HEK293 (cell line): ENCODE data around the gene RHPN2.

Source experiments
- IKZF3 ChIP-seq: fragments of 450-650 bp; IDR thresholded peaks from 2 replicates; pipeline ENCODE4 v1.5.0; 2018; ENCODE audit warnings: missing biosample characterization, mild to moderate bottlenecking, missing genetic modification characterization, moderate library complexity
- MYNN ChIP-seq: fragments of 450-650 bp; formaldehyde crosslinking; IDR thresholded peaks from 2 replicates; pipeline ENCODE4 v1.5.1; 2016; ENCODE audit warnings: missing biosample characterization, missing genetic modification characterization, borderline replicate concordance
- ZNF155 ChIP-seq: fragments of 450-650 bp; formaldehyde crosslinking; IDR thresholded peaks from 2 replicates; pipeline ENCODE4 v1.5.1; 2016; ENCODE audit warnings: missing biosample characterization, missing genetic modification characterization
- ZNF157 ChIP-seq: fragments of 450-650 bp; formaldehyde crosslinking; IDR thresholded peaks from 2 replicates; pipeline ENCODE4 v1.5.1; 2016; ENCODE audit warnings: missing biosample characterization, missing genetic modification characterization
- ZNF16 ChIP-seq: fragments of 450-650 bp; formaldehyde crosslinking; IDR thresholded peaks from 2 replicates; pipeline ENCODE4 v1.5.1; 2016; ENCODE audit warnings: low read depth, missing biosample characterization, missing genetic modification characterization
- ZNF174 ChIP-seq: fragments of 450-650 bp; formaldehyde crosslinking; IDR thresholded peaks from 2 replicates; pipeline ENCODE4 v1.5.0; 2017; ENCODE audit warnings: missing biosample characterization, mild to moderate bottlenecking, missing genetic modification characterization
- ZNF214 ChIP-seq: fragments of 450-650 bp; formaldehyde crosslinking; IDR thresholded peaks from 2 replicates; pipeline ENCODE4 v1.5.1; 2017; ENCODE audit warnings: missing biosample characterization, mild to moderate bottlenecking, missing genetic modification characterization, borderline replicate concordance
- ZNF266 ChIP-seq: fragments of 450-650 bp; formaldehyde crosslinking; IDR thresholded peaks from 2 replicates; pipeline ENCODE4 v1.5.1; 2016; ENCODE audit warnings: missing biosample characterization, missing genetic modification characterization, low read depth
- ZNF311 ChIP-seq: fragments of 450-650 bp; formaldehyde crosslinking; IDR thresholded peaks from 2 replicates; pipeline ENCODE4 v1.5.1; 2017; ENCODE audit warnings: missing biosample characterization, missing genetic modification characterization, borderline replicate concordance
- ZNF354C ChIP-seq: fragments of 450-650 bp; formaldehyde crosslinking; IDR thresholded peaks from 2 replicates; pipeline ENCODE4 v1.5.1; 2016; ENCODE audit warnings: missing biosample characterization, missing genetic modification characterization, low read depth, borderline replicate concordance
- ZNF366 ChIP-seq: fragments of 450-650 bp; formaldehyde crosslinking; conservative IDR thresholded peaks from 2 replicates; pipeline ENCODE4 v1.5.1; 2016; ENCODE audit warnings: missing biosample characterization, missing genetic modification characterization
- ZNF521 ChIP-seq: fragments of 450-650 bp; formaldehyde crosslinking; IDR thresholded peaks from 2 replicates; pipeline ENCODE4 v1.5.1; 2017; ENCODE audit warnings: missing biosample characterization, mild to moderate bottlenecking, missing genetic modification characterization
- ZNF544 ChIP-seq: fragments of 450-650 bp; formaldehyde crosslinking; IDR thresholded peaks from 2 replicates; pipeline ENCODE4 v1.5.0; 2017; ENCODE audit warnings: missing biosample characterization, missing genetic modification characterization
- ZNF571 ChIP-seq: fragments of 450-650 bp; formaldehyde crosslinking; IDR thresholded peaks from 2 replicates; pipeline ENCODE4 v1.5.0; 2017; ENCODE audit warnings: missing biosample characterization, missing genetic modification characterization
- ZNF623 ChIP-seq: fragments of 450-650 bp; formaldehyde crosslinking; IDR thresholded peaks from 2 replicates; pipeline ENCODE4 v1.5.1; 2016; ENCODE audit warnings: missing biosample characterization, missing genetic modification characterization
- ZNF629 ChIP-seq: fragments of 450-650 bp; formaldehyde crosslinking; IDR thresholded peaks from 2 replicates; pipeline ENCODE4 v1.5.1; 2017; ENCODE audit warnings: missing biosample characterization, missing genetic modification characterization
- ZNF658 ChIP-seq: fragments of 450-650 bp; formaldehyde crosslinking; IDR thresholded peaks from 2 replicates; pipeline ENCODE4; 2016; ENCODE audit warnings: missing biosample characterization, missing genetic modification characterization
- ZNF707 ChIP-seq: fragments of 450-650 bp; formaldehyde crosslinking; IDR thresholded peaks from 2 replicates; pipeline ENCODE4 v1.5.1; 2016; ENCODE audit warnings: missing biosample characterization, missing genetic modification characterization
- ZNF76 ChIP-seq: fragments of 450-650 bp; formaldehyde crosslinking; IDR thresholded peaks from 2 replicates; pipeline ENCODE4; 2016; ENCODE audit warnings: low read depth, missing biosample characterization, missing genetic modification characterization, borderline replicate concordance
- ZSCAN30 ChIP-seq: fragments of 450-650 bp; IDR thresholded peaks from 2 replicates; pipeline ENCODE4 v1.5.1; 2018; ENCODE audit warnings: missing biosample characterization, mild to moderate bottlenecking, missing genetic modification characterization, moderate library complexity
- TF ChIP-seq, protein P1 (sequence below): fragments of 450-650 bp; formaldehyde crosslinking; IDR thresholded peaks from 2 replicates; pipeline ENCODE4 v1.5.1; 2016; ENCODE audit warnings: missing biosample characterization, missing genetic modification characterization
- TF ChIP-seq, protein P2 (sequence below): fragments of 450-650 bp; formaldehyde crosslinking; IDR thresholded peaks from 2 replicates; pipeline ENCODE4 v1.5.1; 2016; ENCODE audit warnings: missing biosample characterization, missing genetic modification characterization
- TF ChIP-seq, protein P3 (sequence below): fragments of 450-650 bp; formaldehyde crosslinking; IDR thresholded peaks from 2 replicates; pipeline ENCODE4 v1.5.1; 2016; ENCODE audit warnings: missing biosample characterization, missing genetic modification characterization, borderline replicate concordance
- TF ChIP-seq, protein P4 (sequence below): fragments of 450-650 bp; formaldehyde crosslinking; IDR thresholded peaks from 2 replicates; pipeline ENCODE4 v1.5.1; 2016; ENCODE audit warnings: missing biosample characterization, missing genetic modification characterization
- TF ChIP-seq, protein P5 (sequence below): fragments of 450-650 bp; formaldehyde crosslinking; IDR thresholded peaks from 2 replicates; pipeline ENCODE4 v1.5.1; 2017; ENCODE audit warnings: missing biosample characterization, missing genetic modification characterization

RHPN2 gene

DNA sequence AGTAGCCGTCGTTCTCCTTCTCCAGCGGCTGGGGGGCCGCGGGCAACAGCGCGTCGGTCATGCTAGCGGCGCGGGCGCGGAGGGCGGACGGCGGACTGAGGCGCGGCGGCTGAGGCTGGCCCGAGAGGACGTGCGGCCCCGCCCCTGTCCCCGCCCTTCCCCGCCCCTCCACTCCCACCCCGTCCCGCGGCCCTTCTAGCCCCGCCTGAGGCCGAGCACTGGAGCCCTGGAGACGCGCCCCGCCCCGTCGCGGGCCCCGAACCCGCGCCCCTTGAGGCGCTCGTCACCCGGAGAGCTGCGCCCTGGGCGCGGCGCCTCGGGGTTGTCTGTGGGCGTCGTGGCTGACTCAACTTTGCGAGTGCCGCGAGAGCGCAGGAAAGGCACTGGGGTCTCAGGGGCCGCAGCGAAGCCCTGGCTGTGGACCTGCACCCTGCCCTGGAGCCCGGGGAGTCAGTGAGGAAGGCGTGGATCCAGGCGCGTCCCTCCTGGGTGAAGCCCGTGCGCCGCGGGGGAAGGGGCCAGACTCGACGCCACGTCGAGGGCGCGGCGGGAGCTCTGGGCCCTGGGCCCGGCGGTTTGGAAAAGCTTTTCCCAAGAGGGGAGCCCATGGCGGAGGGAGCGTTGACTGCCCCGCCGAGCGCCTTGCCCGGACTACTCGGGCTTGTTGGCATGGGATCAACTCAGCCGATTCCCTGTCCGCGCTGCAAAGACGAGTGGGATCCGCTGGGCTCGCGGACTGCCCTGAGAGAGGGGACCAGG lies at the start of gene RHPN2 (continued):
- TF ChIP-seq ZNF521 (tag by site-specific recombination): no peak
- 0 out of 2 replicates have a peak, but pooled peaks have one; percentile 29 for TF ChIP-seq IKZF3 (tag by site-specific recombination)
- TF ChIP-seq ZNF157 (tag by site-specific recombination): no peak
- TF ChIP-seq ZNF16: no peak
- TF ChIP-seq MYNN (tag by site-specific recombination): no peak
- TF ChIP-seq, protein P1, sequence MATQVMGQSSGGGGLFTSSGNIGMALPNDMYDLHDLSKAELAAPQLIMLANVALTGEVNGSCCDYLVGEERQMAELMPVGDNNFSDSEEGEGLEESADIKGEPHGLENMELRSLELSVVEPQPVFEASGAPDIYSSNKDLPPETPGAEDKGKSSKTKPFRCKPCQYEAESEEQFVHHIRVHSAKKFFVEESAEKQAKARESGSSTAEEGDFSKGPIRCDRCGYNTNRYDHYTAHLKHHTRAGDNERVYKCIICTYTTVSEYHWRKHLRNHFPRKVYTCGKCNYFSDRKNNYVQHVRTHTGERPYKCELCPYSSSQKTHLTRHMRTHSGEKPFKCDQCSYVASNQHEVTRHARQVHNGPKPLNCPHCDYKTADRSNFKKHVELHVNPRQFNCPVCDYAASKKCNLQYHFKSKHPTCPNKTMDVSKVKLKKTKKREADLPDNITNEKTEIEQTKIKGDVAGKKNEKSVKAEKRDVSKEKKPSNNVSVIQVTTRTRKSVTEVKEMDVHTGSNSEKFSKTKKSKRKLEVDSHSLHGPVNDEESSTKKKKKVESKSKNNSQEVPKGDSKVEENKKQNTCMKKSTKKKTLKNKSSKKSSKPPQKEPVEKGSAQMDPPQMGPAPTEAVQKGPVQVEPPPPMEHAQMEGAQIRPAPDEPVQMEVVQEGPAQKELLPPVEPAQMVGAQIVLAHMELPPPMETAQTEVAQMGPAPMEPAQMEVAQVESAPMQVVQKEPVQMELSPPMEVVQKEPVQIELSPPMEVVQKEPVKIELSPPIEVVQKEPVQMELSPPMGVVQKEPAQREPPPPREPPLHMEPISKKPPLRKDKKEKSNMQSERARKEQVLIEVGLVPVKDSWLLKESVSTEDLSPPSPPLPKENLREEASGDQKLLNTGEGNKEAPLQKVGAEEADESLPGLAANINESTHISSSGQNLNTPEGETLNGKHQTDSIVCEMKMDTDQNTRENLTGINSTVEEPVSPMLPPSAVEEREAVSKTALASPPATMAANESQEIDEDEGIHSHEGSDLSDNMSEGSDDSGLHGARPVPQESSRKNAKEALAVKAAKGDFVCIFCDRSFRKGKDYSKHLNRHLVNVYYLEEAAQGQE (tag by site-specific recombination): no peak
- no peak for TF ChIP-seq ZNF174 (tag by site-specific recombination)
- no peak for TF ChIP-seq ZNF366 (tag by site-specific recombination)
- no peak for TF ChIP-seq ZNF214 (tag by site-specific recombination)
- no peak for TF ChIP-seq ZNF76 (tag by site-specific recombination)
- TF ChIP-seq, protein P2, sequence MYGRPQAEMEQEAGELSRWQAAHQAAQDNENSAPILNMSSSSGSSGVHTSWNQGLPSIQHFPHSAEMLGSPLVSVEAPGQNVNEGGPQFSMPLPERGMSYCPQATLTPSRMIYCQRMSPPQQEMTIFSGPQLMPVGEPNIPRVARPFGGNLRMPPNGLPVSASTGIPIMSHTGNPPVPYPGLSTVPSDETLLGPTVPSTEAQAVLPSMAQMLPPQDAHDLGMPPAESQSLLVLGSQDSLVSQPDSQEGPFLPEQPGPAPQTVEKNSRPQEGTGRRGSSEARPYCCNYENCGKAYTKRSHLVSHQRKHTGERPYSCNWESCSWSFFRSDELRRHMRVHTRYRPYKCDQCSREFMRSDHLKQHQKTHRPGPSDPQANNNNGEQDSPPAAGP (tag by site-specific recombination): 0 out of 2 replicates have a peak, but pooled peaks have one; percentile 75
- no peak for TF ChIP-seq ZNF544
- no peak for TF ChIP-seq ZNF311 (tag by site-specific recombination)
- TF ChIP-seq, protein P3, sequence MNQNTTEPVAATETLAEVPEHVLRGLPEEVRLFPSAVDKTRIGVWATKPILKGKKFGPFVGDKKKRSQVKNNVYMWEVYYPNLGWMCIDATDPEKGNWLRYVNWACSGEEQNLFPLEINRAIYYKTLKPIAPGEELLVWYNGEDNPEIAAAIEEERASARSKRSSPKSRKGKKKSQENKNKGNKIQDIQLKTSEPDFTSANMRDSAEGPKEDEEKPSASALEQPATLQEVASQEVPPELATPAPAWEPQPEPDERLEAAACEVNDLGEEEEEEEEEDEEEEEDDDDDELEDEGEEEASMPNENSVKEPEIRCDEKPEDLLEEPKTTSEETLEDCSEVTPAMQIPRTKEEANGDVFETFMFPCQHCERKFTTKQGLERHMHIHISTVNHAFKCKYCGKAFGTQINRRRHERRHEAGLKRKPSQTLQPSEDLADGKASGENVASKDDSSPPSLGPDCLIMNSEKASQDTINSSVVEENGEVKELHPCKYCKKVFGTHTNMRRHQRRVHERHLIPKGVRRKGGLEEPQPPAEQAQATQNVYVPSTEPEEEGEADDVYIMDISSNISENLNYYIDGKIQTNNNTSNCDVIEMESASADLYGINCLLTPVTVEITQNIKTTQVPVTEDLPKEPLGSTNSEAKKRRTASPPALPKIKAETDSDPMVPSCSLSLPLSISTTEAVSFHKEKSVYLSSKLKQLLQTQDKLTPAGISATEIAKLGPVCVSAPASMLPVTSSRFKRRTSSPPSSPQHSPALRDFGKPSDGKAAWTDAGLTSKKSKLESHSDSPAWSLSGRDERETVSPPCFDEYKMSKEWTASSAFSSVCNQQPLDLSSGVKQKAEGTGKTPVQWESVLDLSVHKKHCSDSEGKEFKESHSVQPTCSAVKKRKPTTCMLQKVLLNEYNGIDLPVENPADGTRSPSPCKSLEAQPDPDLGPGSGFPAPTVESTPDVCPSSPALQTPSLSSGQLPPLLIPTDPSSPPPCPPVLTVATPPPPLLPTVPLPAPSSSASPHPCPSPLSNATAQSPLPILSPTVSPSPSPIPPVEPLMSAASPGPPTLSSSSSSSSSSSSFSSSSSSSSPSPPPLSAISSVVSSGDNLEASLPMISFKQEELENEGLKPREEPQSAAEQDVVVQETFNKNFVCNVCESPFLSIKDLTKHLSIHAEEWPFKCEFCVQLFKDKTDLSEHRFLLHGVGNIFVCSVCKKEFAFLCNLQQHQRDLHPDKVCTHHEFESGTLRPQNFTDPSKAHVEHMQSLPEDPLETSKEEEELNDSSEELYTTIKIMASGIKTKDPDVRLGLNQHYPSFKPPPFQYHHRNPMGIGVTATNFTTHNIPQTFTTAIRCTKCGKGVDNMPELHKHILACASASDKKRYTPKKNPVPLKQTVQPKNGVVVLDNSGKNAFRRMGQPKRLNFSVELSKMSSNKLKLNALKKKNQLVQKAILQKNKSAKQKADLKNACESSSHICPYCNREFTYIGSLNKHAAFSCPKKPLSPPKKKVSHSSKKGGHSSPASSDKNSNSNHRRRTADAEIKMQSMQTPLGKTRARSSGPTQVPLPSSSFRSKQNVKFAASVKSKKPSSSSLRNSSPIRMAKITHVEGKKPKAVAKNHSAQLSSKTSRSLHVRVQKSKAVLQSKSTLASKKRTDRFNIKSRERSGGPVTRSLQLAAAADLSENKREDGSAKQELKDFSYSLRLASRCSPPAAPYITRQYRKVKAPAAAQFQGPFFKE: no peak
- no peak for TF ChIP-seq ZNF707
- no peak for TF ChIP-seq ZNF658
- TF ChIP-seq ZNF571 (tag by site-specific recombination): no peak
- no peak for TF ChIP-seq ZNF155 (tag by site-specific recombination)
- TF ChIP-seq ZNF623: no peak
- TF ChIP-seq ZSCAN30 (tag by site-specific recombination): peak; percentile 82; the same call in 1 of the 2 replicates
- TF ChIP-seq, protein P4, sequence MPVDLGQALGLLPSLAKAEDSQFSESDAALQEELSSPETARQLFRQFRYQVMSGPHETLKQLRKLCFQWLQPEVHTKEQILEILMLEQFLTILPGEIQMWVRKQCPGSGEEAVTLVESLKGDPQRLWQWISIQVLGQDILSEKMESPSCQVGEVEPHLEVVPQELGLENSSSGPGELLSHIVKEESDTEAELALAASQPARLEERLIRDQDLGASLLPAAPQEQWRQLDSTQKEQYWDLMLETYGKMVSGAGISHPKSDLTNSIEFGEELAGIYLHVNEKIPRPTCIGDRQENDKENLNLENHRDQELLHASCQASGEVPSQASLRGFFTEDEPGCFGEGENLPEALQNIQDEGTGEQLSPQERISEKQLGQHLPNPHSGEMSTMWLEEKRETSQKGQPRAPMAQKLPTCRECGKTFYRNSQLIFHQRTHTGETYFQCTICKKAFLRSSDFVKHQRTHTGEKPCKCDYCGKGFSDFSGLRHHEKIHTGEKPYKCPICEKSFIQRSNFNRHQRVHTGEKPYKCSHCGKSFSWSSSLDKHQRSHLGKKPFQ (tag by site-specific recombination): no peak
- TF ChIP-seq, protein P5, sequence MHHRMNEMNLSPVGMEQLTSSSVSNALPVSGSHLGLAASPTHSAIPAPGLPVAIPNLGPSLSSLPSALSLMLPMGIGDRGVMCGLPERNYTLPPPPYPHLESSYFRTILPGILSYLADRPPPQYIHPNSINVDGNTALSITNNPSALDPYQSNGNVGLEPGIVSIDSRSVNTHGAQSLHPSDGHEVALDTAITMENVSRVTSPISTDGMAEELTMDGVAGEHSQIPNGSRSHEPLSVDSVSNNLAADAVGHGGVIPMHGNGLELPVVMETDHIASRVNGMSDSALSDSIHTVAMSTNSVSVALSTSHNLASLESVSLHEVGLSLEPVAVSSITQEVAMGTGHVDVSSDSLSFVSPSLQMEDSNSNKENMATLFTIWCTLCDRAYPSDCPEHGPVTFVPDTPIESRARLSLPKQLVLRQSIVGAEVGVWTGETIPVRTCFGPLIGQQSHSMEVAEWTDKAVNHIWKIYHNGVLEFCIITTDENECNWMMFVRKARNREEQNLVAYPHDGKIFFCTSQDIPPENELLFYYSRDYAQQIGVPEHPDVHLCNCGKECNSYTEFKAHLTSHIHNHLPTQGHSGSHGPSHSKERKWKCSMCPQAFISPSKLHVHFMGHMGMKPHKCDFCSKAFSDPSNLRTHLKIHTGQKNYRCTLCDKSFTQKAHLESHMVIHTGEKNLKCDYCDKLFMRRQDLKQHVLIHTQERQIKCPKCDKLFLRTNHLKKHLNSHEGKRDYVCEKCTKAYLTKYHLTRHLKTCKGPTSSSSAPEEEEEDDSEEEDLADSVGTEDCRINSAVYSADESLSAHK (tag by site-specific recombination): no peak
- no peak for TF ChIP-seq ZNF266 (tag by site-specific recombination)
- no peak for TF ChIP-seq ZNF629 (tag by site-specific recombination)
- no peak for TF ChIP-seq ZNF354C (tag by site-specific recombination)
